ENCODE measurements around the gene ZNF207.
"Not testable (repeated sequence)": the region's sequence is repeated elsewhere in the genome, so short reads cannot be mapped to it uniquely, and the experiment has no call there.

The ZNF207 gene

DNA sequence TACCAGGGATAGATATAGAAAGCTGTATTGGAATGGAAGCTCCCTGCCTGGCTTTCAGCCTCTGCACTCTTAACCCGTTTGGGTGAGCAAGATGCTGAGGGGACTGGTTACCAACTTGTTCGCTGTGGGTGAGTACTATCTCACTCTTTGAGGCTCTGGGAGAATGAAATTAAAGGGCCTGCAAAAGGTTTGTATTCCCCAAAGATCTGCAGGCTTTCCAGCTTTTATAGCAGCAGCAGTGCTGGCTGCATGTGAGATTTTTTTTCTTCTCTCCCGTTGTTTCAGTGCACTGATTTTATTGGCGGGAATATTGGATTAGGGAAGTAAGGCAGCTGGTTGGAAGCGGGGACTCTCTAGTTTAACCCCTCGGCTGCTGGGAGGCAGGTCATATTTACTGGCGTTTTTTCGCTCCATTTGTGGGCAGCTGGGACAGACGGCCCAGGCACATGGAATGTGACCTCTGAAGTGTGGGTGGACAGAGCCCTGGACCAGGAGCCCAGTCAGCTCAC is 38.9 kb upstream of the ZNF207 start:
- Histone ChIP-seq H3K36me3 (ENCODE audit: insufficient read depth, low read length) (no peaks in the 10 kb centered on the region), H3K4me3 (ENCODE audit: low read depth, low read length, poor library complexity, severe bottlenecking) (no peak overlapping the region), H2AFZ (ENCODE audit: low read length) (no peak overlapping the region), H3K79me2 (ENCODE audit: insufficient read depth, low read length) (no peaks in the 10 kb centered on the region), H3K9ac (ENCODE audit: low read length) (no peak overlapping the region), H3K4me2 (ENCODE audit: low read length) (no peak overlapping the region), H3K4me1 (ENCODE audit: insufficient read depth, low read length, severe bottlenecking) (no peaks in the 10 kb centered on the region), H3K9me2 (ENCODE audit: low read depth, low read length) (no peaks in the 10 kb centered on the region), H3K27me3 (ENCODE audit: insufficient read depth, low read length) (no peaks in the 10 kb centered on the region), H4K20me1 (ENCODE audit: insufficient read depth, low read length) (no peaks in the 10 kb centered on the region), H3F3A (ENCODE audit: insufficient read depth, low read length) (no peaks in the 10 kb centered on the region), H3K27ac (ENCODE audit: low read depth, low read length, poor library complexity, severe bottlenecking) (no peak overlapping the region), H3K9me3 (ENCODE audit: low read length) (no peaks in the 10 kb centered on the region)
- no peak for TF ChIP-seq EZH2 (IDR thresholded peaks at IDR 0.05; ENCODE audit: borderline replicate concordance, low read length)
- TF ChIP-seq, protein P1, sequence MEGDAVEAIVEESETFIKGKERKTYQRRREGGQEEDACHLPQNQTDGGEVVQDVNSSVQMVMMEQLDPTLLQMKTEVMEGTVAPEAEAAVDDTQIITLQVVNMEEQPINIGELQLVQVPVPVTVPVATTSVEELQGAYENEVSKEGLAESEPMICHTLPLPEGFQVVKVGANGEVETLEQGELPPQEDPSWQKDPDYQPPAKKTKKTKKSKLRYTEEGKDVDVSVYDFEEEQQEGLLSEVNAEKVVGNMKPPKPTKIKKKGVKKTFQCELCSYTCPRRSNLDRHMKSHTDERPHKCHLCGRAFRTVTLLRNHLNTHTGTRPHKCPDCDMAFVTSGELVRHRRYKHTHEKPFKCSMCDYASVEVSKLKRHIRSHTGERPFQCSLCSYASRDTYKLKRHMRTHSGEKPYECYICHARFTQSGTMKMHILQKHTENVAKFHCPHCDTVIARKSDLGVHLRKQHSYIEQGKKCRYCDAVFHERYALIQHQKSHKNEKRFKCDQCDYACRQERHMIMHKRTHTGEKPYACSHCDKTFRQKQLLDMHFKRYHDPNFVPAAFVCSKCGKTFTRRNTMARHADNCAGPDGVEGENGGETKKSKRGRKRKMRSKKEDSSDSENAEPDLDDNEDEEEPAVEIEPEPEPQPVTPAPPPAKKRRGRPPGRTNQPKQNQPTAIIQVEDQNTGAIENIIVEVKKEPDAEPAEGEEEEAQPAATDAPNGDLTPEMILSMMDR (IDR thresholded peaks at IDR 0.05; ENCODE audit: low read length): no peak

DNA sequence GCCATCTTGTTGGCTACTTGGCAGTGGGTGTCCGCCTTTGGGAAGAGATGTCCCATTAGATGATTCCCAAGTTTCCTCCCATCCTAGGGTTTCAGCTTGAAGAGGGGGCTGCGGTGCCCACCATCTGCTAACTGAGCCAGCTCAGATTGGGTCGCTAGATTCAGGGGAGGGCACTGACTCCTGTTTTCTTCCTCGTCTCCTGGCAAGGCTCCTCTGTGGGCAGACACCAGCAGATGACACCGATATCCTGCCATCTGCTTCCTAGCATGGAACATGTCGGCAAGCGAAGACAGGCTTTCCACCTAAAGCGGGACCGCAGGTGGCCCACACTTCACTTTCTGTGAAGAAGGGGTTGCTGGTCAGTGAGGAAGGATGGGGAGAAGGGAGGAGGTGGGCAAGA is 35.3 kb upstream of the ZNF207 start:
- H4K20me1 ChIP-seq (ENCODE audit: insufficient read depth, low read length): no peaks in the 10 kb centered on the region
- H3K79me2 ChIP-seq (ENCODE audit: insufficient read depth, low read length): no peaks in the 10 kb centered on the region
- no peaks in the 10 kb centered on the region for H3K9me3 ChIP-seq (ENCODE audit: low read length)
- no peaks in the 10 kb centered on the region for H3F3A ChIP-seq (ENCODE audit: insufficient read depth, low read length)
- H3K9me2 ChIP-seq (ENCODE audit: low read depth, low read length): no peaks in the 10 kb centered on the region
- H2AFZ ChIP-seq (ENCODE audit: low read length): no peak overlapping the region
- H3K27me3 ChIP-seq (ENCODE audit: insufficient read depth, low read length): no peaks in the 10 kb centered on the region; the same call in 1 of the 2 replicates
- H3K9ac ChIP-seq (ENCODE audit: low read length): no peak overlapping the region
- H3K4me3 ChIP-seq (ENCODE audit: low read depth, low read length, poor library complexity, severe bottlenecking): no peak overlapping the region
- no peak overlapping the region for H3K27ac ChIP-seq (ENCODE audit: low read depth, low read length, poor library complexity, severe bottlenecking)
- TF ChIP-seq, protein P1 (IDR thresholded peaks at IDR 0.05; ENCODE audit: low read length): no peak
- TF ChIP-seq EZH2 (IDR thresholded peaks at IDR 0.05; ENCODE audit: borderline replicate concordance, low read length): no peak
- H3K4me1 ChIP-seq (ENCODE audit: insufficient read depth, low read length, severe bottlenecking): no peaks in the 10 kb centered on the region
- H3K36me3 ChIP-seq (ENCODE audit: insufficient read depth, low read length): no peaks in the 10 kb centered on the region
- no peak overlapping the region for H3K4me2 ChIP-seq (ENCODE audit: low read length)

DNA sequence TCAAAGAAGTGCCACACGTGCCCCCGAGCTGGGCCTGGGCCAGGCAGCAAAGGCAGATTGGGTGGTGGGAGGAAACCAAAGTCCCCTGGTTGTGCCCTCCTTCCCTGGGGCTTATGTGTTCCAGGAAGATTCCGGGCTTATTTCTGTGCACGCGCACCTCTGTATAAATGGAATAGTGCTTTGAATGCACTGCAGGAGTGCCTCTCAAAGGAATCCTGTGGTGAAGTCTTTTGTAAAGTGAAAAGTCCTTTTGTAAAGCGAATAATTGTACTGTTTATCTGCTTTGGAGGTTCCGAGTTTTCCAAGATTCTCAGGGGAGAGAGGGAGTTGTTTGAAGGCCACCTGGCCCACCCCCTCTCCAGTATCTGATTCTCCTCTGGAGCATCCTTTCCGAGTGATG is 34.8 kb upstream of the ZNF207 start:
- H3K36me3 ChIP-seq (ENCODE audit: insufficient read depth, low read length): no peaks in the 10 kb centered on the region
- no peaks in the 10 kb centered on the region for H3K9me3 ChIP-seq (ENCODE audit: low read length)
- no peaks in the 10 kb centered on the region for H3K79me2 ChIP-seq (ENCODE audit: insufficient read depth, low read length)
- H3K4me1 ChIP-seq (ENCODE audit: insufficient read depth, low read length, severe bottlenecking): no peaks in the 10 kb centered on the region
- no peak overlapping the region for H3K9ac ChIP-seq (ENCODE audit: low read length)
- H2AFZ ChIP-seq (ENCODE audit: low read length): no peak overlapping the region
- no peaks in the 10 kb centered on the region for H3K9me2 ChIP-seq (ENCODE audit: low read depth, low read length)
- no peak overlapping the region for H3K4me3 ChIP-seq (ENCODE audit: low read depth, low read length, poor library complexity, severe bottlenecking)
- H3K4me2 ChIP-seq (ENCODE audit: low read length): no peak overlapping the region
- no peaks in the 10 kb centered on the region for H3F3A ChIP-seq (ENCODE audit: insufficient read depth, low read length)
- no peaks in the 10 kb centered on the region; the same call in 1 of the 2 replicates for H3K27me3 ChIP-seq (ENCODE audit: insufficient read depth, low read length)
- no peak for TF ChIP-seq EZH2 (IDR thresholded peaks at IDR 0.05; ENCODE audit: borderline replicate concordance, low read length)
- TF ChIP-seq, protein P1 (IDR thresholded peaks at IDR 0.05; ENCODE audit: low read length): no peak
- no peak overlapping the region for H3K27ac ChIP-seq (ENCODE audit: low read depth, low read length, poor library complexity, severe bottlenecking)
- H4K20me1 ChIP-seq (ENCODE audit: insufficient read depth, low read length): no peaks in the 10 kb centered on the region

DNA sequence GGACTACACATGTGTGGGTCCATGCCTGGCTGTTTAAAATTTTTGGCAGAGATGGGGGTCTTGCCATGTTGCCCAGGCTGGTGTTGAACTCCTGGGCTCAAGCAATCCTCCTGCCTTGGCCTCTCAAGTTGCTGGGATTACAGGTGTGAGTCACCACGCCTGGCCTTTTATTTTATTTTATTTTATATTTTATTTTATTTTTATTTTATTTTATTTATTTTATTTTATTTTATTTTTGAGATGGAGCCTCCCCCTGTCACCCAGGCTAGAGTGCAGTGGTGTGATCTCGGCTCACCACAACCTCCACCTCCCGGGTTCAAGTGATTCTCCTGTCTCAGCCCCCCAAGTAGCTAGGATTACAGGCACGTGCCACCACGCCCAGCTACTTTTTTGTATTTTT is 33.3 kb upstream of the ZNF207 start:
- H3K4me3 ChIP-seq (ENCODE audit: low read depth, low read length, poor library complexity, severe bottlenecking); H3K4me1 ChIP-seq (ENCODE audit: insufficient read depth, low read length, severe bottlenecking); H3K27me3 ChIP-seq (ENCODE audit: insufficient read depth, low read length); H3K27ac ChIP-seq (ENCODE audit: low read depth, low read length, poor library complexity, severe bottlenecking); H3K4me2 ChIP-seq (ENCODE audit: low read length); H3K9ac ChIP-seq (ENCODE audit: low read length); H3K36me3 ChIP-seq (ENCODE audit: insufficient read depth, low read length); H3K9me2 ChIP-seq (ENCODE audit: low read depth, low read length); H3K79me2 ChIP-seq (ENCODE audit: insufficient read depth, low read length); H3F3A ChIP-seq (ENCODE audit: insufficient read depth, low read length); H3K9me3 ChIP-seq (ENCODE audit: low read length); H2AFZ ChIP-seq (ENCODE audit: low read length); H4K20me1 ChIP-seq (ENCODE audit: insufficient read depth, low read length): not testable (repeated sequence)
